Activated T-cell treated with anti-CD3 and anti-CD28 coated beads, Interleukin-2, amount 50 U/mL, for 24 hours (primary cell): Measurements from ENCODE around the gene CCL3.

ENCODE experiments used
- DNase-seq: peaks from one replicate; pipeline ENCODE4 v3.0.0-alpha.2; 2020
- H3K27ac Mint-ChIP-seq: 2 replicates; pipeline ENCODE4 v1.8.0; 2020; ENCODE audit warnings: mild to moderate bottlenecking, mixed read lengths
- H3K27me3 Mint-ChIP-seq: 2 replicates; pipeline ENCODE4 v1.8.0; 2020; ENCODE audit warnings: mixed read lengths
- H3K36me3 Mint-ChIP-seq: 2 replicates; pipeline ENCODE4 v1.8.0; 2020; ENCODE audit warnings: low read depth, mixed read lengths
- H3K4me1 Mint-ChIP-seq: 2 replicates; pipeline ENCODE4 v1.8.0; 2020; ENCODE audit warnings: low read depth, mixed read lengths
- H3K4me3 Mint-ChIP-seq: 2 replicates; pipeline ENCODE4 v1.8.0; 2020; ENCODE audit warnings: mild to moderate bottlenecking, moderate library complexity, mixed read lengths
- H3K9me3 Mint-ChIP-seq: 2 replicates; pipeline ENCODE4 v1.8.0; 2020; ENCODE audit warnings: mixed read lengths

CCL3 gene

GRCh38 chr17:36060816-36061215 is 29.1 kb downstream of the CCL3 start:
- H3K27me3 Mint-ChIP-seq: peaks cover 28% of the 10 kb centered on the region
- peaks cover 1% of the 10 kb centered on the region for H3K4me1 Mint-ChIP-seq
- no peak overlapping the region for H3K4me3 Mint-ChIP-seq
- H3K9me3 Mint-ChIP-seq: no peaks in the 10 kb centered on the region
- DNase-seq: no peak
- H3K27ac Mint-ChIP-seq: no peak overlapping the region
- H3K36me3 Mint-ChIP-seq: no peaks in the 10 kb centered on the region

DNA sequence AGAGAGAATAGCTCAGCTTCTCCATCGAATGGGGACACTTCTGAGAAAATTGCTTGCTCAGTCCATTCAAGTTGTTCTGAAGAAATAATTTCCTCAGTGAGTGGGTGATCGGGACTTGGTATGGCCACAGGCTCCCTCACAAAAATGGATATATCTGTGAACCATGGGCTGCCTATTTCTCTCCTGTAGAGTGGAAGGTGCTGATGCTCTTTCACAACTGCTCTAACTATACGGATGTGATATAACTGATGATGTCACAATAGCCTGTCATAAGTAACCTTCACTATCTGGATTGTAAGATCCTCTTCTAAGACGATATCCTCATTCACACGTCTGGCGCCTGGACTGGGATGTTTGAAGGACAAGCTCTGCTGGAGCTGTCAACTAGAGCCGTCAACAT is 30.5 kb downstream of the CCL3 start:
- Mint-ChIP-seq H3K4me3 (no peak overlapping the region), H3K27ac (no peak overlapping the region), H3K9me3 (no peaks in the 10 kb centered on the region), H3K27me3 (peaks cover 28% of the 10 kb centered on the region), H3K4me1 (peaks cover 5% of the 10 kb centered on the region), H3K36me3 (no peaks in the 10 kb centered on the region)
- DNase-seq: no peak

DNA sequence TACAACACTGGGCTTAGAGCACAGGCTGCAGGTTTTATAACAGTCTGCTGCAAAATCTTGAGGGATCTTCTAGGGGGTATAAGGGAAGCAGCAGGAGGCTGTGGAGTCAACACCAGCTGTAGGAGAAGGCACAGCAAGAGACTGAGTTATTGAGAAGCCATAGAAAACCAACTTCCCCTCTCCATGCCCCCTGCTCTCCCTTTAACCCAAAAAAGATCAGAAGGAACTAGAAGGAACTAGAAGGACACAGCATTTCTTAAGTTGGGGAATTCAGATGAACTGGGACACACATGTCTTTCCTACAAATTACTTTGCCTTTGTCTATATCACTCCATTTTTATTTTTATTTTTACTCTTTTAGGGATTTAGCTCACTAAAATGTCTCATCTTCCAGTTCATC is 32.0 kb downstream of the CCL3 start:
- no peak overlapping the region for H3K27ac Mint-ChIP-seq
- no peak overlapping the region for H3K4me3 Mint-ChIP-seq
- DNase-seq: no peak
- no peaks in the 10 kb centered on the region for H3K9me3 Mint-ChIP-seq
- peaks cover 5% of the 10 kb centered on the region for H3K4me1 Mint-ChIP-seq
- H3K36me3 Mint-ChIP-seq: no peaks in the 10 kb centered on the region
- peaks cover 31% of the 10 kb centered on the region for H3K27me3 Mint-ChIP-seq

DNA sequence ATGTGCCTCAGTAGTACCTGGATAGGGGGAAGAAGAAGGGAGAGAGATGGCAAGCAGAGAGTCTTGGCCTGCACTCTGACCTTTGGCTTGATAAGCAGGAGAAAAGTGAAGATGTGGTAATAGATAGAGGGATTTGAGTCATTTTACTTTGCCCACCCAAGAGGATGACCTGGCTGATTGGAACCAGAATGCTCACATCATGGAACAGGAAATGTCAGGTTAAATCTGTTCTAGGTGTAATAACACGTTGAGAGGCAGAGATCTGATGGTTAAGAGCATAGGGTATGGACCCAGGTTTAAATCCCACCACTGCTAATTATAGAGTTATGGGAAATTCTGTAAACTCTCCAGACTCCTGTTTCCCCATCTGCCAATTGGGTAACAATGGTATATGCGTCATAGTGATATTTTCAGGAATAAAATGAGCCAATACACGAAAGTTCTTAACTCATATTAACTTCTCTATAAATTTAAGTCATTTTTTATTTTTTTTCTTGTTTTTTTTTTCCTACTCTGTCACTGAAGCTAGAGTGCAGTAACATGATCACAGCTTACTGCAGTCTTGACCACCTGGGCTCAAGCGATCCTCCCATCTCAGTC is 33.9 kb downstream of the CCL3 start:
- no peak for DNase-seq
- no peak overlapping the region for H3K4me3 Mint-ChIP-seq
- peaks cover 8% of the 10 kb centered on the region for H3K9me3 Mint-ChIP-seq
- no peak overlapping the region for H3K27ac Mint-ChIP-seq
- peaks cover 33% of the 10 kb centered on the region for H3K27me3 Mint-ChIP-seq
- no peaks in the 10 kb centered on the region for H3K36me3 Mint-ChIP-seq
- peaks cover 5% of the 10 kb centered on the region for H3K4me1 Mint-ChIP-seq

- no peak overlapping the region for H3K4me3 Mint-ChIP-seq
- peaks cover 5% of the 10 kb centered on the region for H3K4me1 Mint-ChIP-seq
- H3K27ac Mint-ChIP-seq: no peak overlapping the region
- DNase-seq: no peak
- H3K27me3 Mint-ChIP-seq: peaks cover 35% of the 10 kb centered on the region
- H3K9me3 Mint-ChIP-seq: peaks cover 12% of the 10 kb centered on the region
- no peaks in the 10 kb centered on the region for H3K36me3 Mint-ChIP-seq
Measured at GRCh38 chr17:36055171-36055570, 34.8 kb downstream of the CCL3 start.

DNA sequence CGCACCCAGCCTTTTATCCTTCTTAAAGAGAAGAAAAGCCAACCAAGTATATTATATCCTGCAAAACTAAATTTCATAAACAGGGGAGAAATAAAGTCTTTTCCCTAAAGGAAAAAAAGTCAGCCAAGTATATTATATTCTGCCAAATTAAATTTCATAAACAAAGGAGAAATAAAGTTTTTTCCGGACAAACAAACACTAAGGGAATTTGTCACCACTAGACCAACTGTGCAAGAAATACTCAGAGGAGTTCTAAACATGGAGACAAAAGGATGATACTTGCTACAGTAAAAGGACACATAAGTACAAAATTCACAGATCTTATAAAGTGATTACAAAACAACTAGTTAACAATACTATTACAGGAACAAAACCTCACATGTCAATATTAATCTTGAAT is 40.3 kb downstream of the CCL3 start:
- Mint-ChIP-seq H3K27ac (no peak overlapping the region), H3K4me1 (no peaks in the 10 kb centered on the region), H3K9me3 (peaks cover 30% of the 10 kb centered on the region), H3K4me3 (no peak overlapping the region), H3K36me3 (no peaks in the 10 kb centered on the region), H3K27me3 (peaks cover 47% of the 10 kb centered on the region)
- no peak for DNase-seq

DNA sequence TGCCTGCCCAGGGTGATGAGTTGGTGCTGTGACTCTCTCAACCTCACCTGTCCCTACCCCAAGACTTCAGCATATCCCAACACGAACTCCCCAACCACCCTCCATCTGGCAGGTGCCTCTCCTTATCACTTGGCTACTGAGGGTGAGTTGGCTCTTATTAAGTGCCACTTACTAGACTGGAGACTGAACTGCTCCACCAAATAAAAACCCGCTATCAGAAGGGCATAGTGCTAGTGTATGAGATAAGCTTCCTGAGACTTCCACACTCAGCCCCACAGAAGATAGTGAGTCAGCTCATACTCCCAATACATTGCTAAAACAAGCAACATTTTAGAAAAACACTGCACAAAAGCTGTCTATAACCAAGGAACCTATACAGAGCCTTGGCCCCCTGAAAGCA is 41.9 kb downstream of the CCL3 start:
- no peak overlapping the region for H3K4me3 Mint-ChIP-seq
- no peaks in the 10 kb centered on the region for H3K4me1 Mint-ChIP-seq
- peaks cover 30% of the 10 kb centered on the region for H3K9me3 Mint-ChIP-seq

More for the DNA sequence above, 41.9 kb downstream of the CCL3 start:
- peaks cover 52% of the 10 kb centered on the region for H3K27me3 Mint-ChIP-seq
- DNase-seq: no peak
- no peaks in the 10 kb centered on the region for H3K36me3 Mint-ChIP-seq
- H3K27ac Mint-ChIP-seq: no peak overlapping the region
